ENCODE measurements around the gene TMEM41B.
"Not testable (repeated sequence)": the region's sequence is repeated elsewhere in the genome, so short reads cannot be mapped to it uniquely, and the experiment has no call there.

TMEM41B gene

GRCh38 chr11:9250139-9250582, 64.2 kb downstream of the TMEM41B start:
- H3K27me3 ChIP-seq (ENCODE audit: insufficient read depth, low read length), result no peaks in the 10 kb centered on the region
- peaks cover 6% of the 10 kb centered on the region; the same call in 1 of the 2 replicates for H3K36me3 ChIP-seq (ENCODE audit: insufficient read depth, low read depth, low read length)
- no peaks in the 10 kb centered on the region for H3K9me3 ChIP-seq (ENCODE audit: insufficient read depth, low read depth, low read length)
- no peak overlapping the region for H3K9ac ChIP-seq (ENCODE audit: low read depth, low read length)
- no peak overlapping the region for H3K4me3 ChIP-seq (ENCODE audit: low read length)
- no peak overlapping the region for H3K27ac ChIP-seq (ENCODE audit: low read length)
- H3K4me1 ChIP-seq (ENCODE audit: insufficient read depth, low read length), result no peaks in the 10 kb centered on the region; the same call in 1 of the 2 replicates

GRCh38 chr11:9249252-9249651, 65.1 kb downstream of the TMEM41B start:
- Histone ChIP-seq H3K4me3 (ENCODE audit: low read length) (no peak overlapping the region), H3K4me1 (ENCODE audit: insufficient read depth, low read length) (no peaks in the 10 kb centered on the region; the same call in 1 of the 2 replicates), H3K9me3 (ENCODE audit: insufficient read depth, low read depth, low read length) (no peaks in the 10 kb centered on the region), H3K36me3 (ENCODE audit: insufficient read depth, low read depth, low read length) (0 out of 2 replicates have a peak, but pooled peaks cover 3% of the 10 kb centered on the region), H3K9ac (ENCODE audit: low read depth, low read length) (no peak overlapping the region), H3K27ac (ENCODE audit: low read length) (no peak overlapping the region), H3K27me3 (ENCODE audit: insufficient read depth, low read length) (no peaks in the 10 kb centered on the region)

- H3K27ac ChIP-seq (ENCODE audit: low read length), result no peak overlapping the region
- H3K9me3 ChIP-seq (ENCODE audit: insufficient read depth, low read depth, low read length), result no peaks in the 10 kb centered on the region
- no peaks in the 10 kb centered on the region for H3K36me3 ChIP-seq (ENCODE audit: insufficient read depth, low read depth, low read length)
- H3K4me3 ChIP-seq (ENCODE audit: low read length), result no peak overlapping the region
- H3K27me3 ChIP-seq (ENCODE audit: insufficient read depth, low read length), result no peaks in the 10 kb centered on the region
- H3K4me1 ChIP-seq (ENCODE audit: insufficient read depth, low read length), result no peaks in the 10 kb centered on the region; the same call in 1 of the 2 replicates
- H3K9ac ChIP-seq (ENCODE audit: low read depth, low read length), result no peak overlapping the region
Observed at GRCh38 chr11:9247863-9248262, 66.5 kb downstream of the TMEM41B start.

GRCh38 chr11:9236242-9236641, 78.2 kb downstream of the TMEM41B start:
- not testable (repeated sequence) for H3K9ac ChIP-seq (ENCODE audit: low read depth, low read length); H3K27ac ChIP-seq (ENCODE audit: low read length); H3K9me3 ChIP-seq (ENCODE audit: insufficient read depth, low read depth, low read length); H3K4me3 ChIP-seq (ENCODE audit: low read length); H3K36me3 ChIP-seq (ENCODE audit: insufficient read depth, low read depth, low read length)
- peaks cover 13% of the 10 kb centered on the region; the same call in 1 of the 2 replicates for H3K4me1 ChIP-seq (ENCODE audit: insufficient read depth, low read length)
- peaks cover 15% of the 10 kb centered on the region; the same call in 1 of the 2 replicates for H3K27me3 ChIP-seq (ENCODE audit: insufficient read depth, low read length)

GRCh38 chr11:9232482-9232881, 81.9 kb downstream of the TMEM41B start:
- Histone ChIP-seq H3K4me3 (ENCODE audit: low read length) (peak overlapping the region; percentile 11; the same call in 1 of the 2 replicates), H3K9ac (ENCODE audit: low read depth, low read length) (no peak overlapping the region), H3K27me3 (ENCODE audit: insufficient read depth, low read length) (peaks cover 25% of the 10 kb centered on the region; the same call in 1 of the 2 replicates), H3K4me1 (ENCODE audit: insufficient read depth, low read length) (peaks cover 39% of the 10 kb centered on the region), H3K9me3 (ENCODE audit: insufficient read depth, low read depth, low read length) (peaks cover 6% of the 10 kb centered on the region; the same call in 1 of the 2 replicates), H3K27ac (ENCODE audit: low read length) (no peak overlapping the region), H3K36me3 (ENCODE audit: insufficient read depth, low read depth, low read length) (no peaks in the 10 kb centered on the region)

GRCh38 chr11:9231848-9232177, 82.6 kb downstream of the TMEM41B start:
- H3K4me1 ChIP-seq (ENCODE audit: insufficient read depth, low read length), result peaks cover 39% of the 10 kb centered on the region
- H3K36me3 ChIP-seq (ENCODE audit: insufficient read depth, low read depth, low read length), result no peaks in the 10 kb centered on the region
- no peak overlapping the region for H3K9ac ChIP-seq (ENCODE audit: low read depth, low read length)
- peak overlapping the region; percentile 11; the same call in 1 of the 2 replicates for H3K4me3 ChIP-seq (ENCODE audit: low read length)
- H3K27me3 ChIP-seq (ENCODE audit: insufficient read depth, low read length), result peaks cover 25% of the 10 kb centered on the region; the same call in 1 of the 2 replicates
- H3K27ac ChIP-seq (ENCODE audit: low read length), result no peak overlapping the region
- H3K9me3 ChIP-seq (ENCODE audit: insufficient read depth, low read depth, low read length), result peaks cover 6% of the 10 kb centered on the region; the same call in 1 of the 2 replicates
